Measurements from ENCODE around the gene MAPK10.

MAPK10 gene

DNA sequence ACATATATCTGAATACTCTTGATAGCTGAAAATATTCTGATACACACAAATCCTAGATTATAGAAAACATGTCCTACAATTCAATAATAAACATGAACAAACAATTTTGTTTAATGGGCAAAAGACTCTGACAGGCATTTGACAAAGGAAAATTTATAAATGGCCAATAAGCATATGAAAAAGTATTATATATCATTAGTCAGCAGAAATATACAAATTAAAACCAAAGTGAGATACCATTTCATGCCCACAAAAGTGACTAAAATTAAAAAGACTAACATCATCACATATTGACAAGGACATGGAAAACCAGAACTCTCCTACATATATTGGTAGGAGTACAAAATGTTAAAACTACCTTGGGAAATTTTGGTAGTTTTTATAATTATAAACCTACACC lies 2.7 kb upstream of the MAPK10 start:
- TF ChIP-seq EZH2phosphoT487 (IDR thresholded peaks at IDR 0.05; ENCODE audit: low read depth) = no peak
- TF ChIP-seq, protein P1, sequence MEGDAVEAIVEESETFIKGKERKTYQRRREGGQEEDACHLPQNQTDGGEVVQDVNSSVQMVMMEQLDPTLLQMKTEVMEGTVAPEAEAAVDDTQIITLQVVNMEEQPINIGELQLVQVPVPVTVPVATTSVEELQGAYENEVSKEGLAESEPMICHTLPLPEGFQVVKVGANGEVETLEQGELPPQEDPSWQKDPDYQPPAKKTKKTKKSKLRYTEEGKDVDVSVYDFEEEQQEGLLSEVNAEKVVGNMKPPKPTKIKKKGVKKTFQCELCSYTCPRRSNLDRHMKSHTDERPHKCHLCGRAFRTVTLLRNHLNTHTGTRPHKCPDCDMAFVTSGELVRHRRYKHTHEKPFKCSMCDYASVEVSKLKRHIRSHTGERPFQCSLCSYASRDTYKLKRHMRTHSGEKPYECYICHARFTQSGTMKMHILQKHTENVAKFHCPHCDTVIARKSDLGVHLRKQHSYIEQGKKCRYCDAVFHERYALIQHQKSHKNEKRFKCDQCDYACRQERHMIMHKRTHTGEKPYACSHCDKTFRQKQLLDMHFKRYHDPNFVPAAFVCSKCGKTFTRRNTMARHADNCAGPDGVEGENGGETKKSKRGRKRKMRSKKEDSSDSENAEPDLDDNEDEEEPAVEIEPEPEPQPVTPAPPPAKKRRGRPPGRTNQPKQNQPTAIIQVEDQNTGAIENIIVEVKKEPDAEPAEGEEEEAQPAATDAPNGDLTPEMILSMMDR (IDR thresholded peaks at IDR 0.05; ENCODE audit: low read depth, low read length) = no peak
- H2AFZ ChIP-seq (ENCODE audit: low read depth, low read length) = no peak overlapping the region

DNA sequence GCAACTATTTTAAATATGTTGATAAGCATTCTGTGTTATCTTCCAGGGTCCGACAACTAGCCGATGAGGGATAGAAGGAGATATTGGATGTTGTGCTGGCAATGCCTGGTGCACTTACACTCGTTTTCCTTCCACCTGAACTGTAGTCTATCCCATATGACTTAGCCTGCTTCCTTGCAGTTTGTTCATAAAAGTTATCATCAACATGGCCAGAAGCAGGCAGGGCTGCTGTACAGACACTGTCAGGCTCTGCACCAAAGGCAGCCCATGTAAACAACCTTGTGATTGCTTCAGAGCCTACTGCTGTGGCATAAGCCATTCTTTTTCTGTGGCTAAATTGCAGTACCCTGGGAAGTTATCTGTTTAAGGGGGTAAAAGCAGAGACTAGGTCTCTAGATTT lies 1.6 kb downstream of the MAPK10 start:
- H3K36me3 ChIP-seq (replicated peaks; ENCODE audit: low read depth, low read length) = no peaks in the 10 kb centered on the region
- no peaks in the 10 kb centered on the region for H3K79me2 ChIP-seq (ENCODE audit: low read length)
- no peak overlapping the region for H2AFZ ChIP-seq (ENCODE audit: low read depth, low read length)
- no peaks in the 10 kb centered on the region for H3K9me3 ChIP-seq (ENCODE audit: insufficient read depth, low read length)
- H3K27me3 ChIP-seq (ENCODE audit: low read depth, low read length) = peaks cover 12% of the 10 kb centered on the region; the same call in 1 of the 2 replicates
- no peak overlapping the region for H3K27ac ChIP-seq (ENCODE audit: low read length)
- peaks cover 3% of the 10 kb centered on the region for H4K20me1 ChIP-seq (ENCODE audit: insufficient read depth, low read length)
- H3K9ac ChIP-seq (ENCODE audit: low read length) = no peak overlapping the region
- peaks cover 49% of the 10 kb centered on the region for H3K4me1 ChIP-seq (ENCODE audit: low read length)
- H3K4me3 ChIP-seq (ENCODE audit: low read length) = no peak overlapping the region
- no peak overlapping the region for H3K4me2 ChIP-seq (ENCODE audit: low read length)
- TF ChIP-seq, protein P1 (IDR thresholded peaks at IDR 0.05; ENCODE audit: low read depth, low read length) = no peak
- TF ChIP-seq EZH2phosphoT487 (IDR thresholded peaks at IDR 0.05; ENCODE audit: low read depth) = no peak

More for the DNA sequence above, 2.7 kb upstream of the MAPK10 start:
- Histone ChIP-seq H3K4me2 (ENCODE audit: low read length) (no peak overlapping the region), H3K27ac (ENCODE audit: low read length) (no peak overlapping the region), H3K79me2 (ENCODE audit: low read length) (no peaks in the 10 kb centered on the region), H3K9me3 (ENCODE audit: insufficient read depth, low read length) (no peaks in the 10 kb centered on the region), H3K4me1 (ENCODE audit: low read length) (peaks cover 30% of the 10 kb centered on the region), H4K20me1 (ENCODE audit: insufficient read depth, low read length) (no peaks in the 10 kb centered on the region), H3K9ac (ENCODE audit: low read length) (no peak overlapping the region), H3K4me3 (ENCODE audit: low read length) (no peak overlapping the region), H3K36me3 (replicated peaks; ENCODE audit: low read depth, low read length) (no peaks in the 10 kb centered on the region), H3K27me3 (ENCODE audit: low read depth, low read length) (peaks cover 3% of the 10 kb centered on the region; the same call in 1 of the 2 replicates)

DNA sequence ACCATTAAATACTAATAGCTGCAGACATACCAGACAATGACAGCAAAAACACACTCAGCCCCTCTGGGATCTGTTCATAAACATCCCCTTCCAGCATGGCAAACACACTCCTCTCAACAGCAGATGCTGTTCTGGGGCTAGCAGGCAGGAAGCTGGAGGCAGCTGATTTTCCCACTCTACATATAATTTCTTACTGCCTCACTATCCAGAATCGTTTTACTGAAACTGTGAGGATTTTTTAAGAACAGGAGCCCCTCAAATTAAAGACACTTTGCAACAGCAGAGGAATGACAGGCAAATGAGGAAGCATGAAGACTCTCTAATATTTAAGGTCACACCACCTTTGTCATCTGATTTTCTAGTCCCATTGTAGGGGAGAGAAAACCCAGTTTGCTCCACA lies 2.2 kb downstream of the MAPK10 start:
- peak overlapping the region; percentile 79 for H3K4me2 ChIP-seq (ENCODE audit: low read length)
- H3K36me3 ChIP-seq (replicated peaks; ENCODE audit: low read depth, low read length) = no peaks in the 10 kb centered on the region
- no peak overlapping the region for H3K27ac ChIP-seq (ENCODE audit: low read length)
- no peaks in the 10 kb centered on the region for H3K79me2 ChIP-seq (ENCODE audit: low read length)
- no peak overlapping the region for H3K9ac ChIP-seq (ENCODE audit: low read length)
- H3K9me3 ChIP-seq (ENCODE audit: insufficient read depth, low read length) = no peaks in the 10 kb centered on the region
- no peak overlapping the region for H3K4me3 ChIP-seq (ENCODE audit: low read length)
- peaks cover 3% of the 10 kb centered on the region for H4K20me1 ChIP-seq (ENCODE audit: insufficient read depth, low read length)
- no peak for TF ChIP-seq EZH2phosphoT487 (IDR thresholded peaks at IDR 0.05; ENCODE audit: low read depth)
- TF ChIP-seq, protein P1 (IDR thresholded peaks at IDR 0.05; ENCODE audit: low read depth, low read length) = no peak
- H2AFZ ChIP-seq (ENCODE audit: low read depth, low read length) = no peak overlapping the region
- H3K4me1 ChIP-seq (ENCODE audit: low read length) = peaks cover 49% of the 10 kb centered on the region
- H3K27me3 ChIP-seq (ENCODE audit: low read depth, low read length) = peaks cover 12% of the 10 kb centered on the region; the same call in 1 of the 2 replicates

DNA sequence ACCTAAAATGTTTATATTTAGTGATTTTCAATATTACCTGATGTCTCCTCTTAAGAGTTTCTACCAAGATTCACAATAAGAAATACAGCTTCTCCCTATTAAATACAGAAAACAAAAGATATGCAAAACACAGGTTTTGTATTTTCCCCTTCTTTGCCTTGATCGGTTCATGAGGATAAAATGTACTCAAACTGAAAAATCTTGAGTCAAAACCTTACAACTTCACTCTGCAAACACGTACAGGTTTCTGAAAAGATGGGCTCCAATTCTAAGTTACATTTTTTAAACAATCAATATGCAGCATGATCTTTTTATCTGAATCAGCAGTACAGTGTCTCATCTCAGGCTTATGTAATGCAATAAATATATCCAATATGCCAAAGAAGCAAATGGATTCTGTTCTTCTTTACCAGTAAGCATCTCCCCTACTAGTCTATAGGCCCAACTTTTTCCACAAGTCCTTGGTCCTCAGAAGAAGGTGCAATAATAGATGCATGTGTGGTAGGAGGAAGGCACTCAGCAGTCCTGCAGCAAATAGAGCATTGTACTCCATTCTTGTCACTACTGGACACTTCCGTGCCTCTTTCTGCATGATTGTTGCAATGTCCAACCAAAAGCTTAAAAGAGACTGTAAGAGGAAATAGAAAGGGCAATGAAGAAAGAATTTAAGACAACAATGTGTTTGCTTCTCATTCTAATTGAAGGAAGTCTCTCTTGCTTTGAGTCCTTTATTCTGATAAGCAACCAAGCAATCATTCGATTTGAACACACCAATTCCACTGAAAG lies 3.2 kb downstream of the MAPK10 start:
- Histone ChIP-seq H3K36me3 (replicated peaks; ENCODE audit: low read depth, low read length) (no peaks in the 10 kb centered on the region), H3K9ac (ENCODE audit: low read length) (no peak overlapping the region), H3K9me3 (ENCODE audit: insufficient read depth, low read length) (no peaks in the 10 kb centered on the region), H2AFZ (ENCODE audit: low read depth, low read length) (no peak overlapping the region), H3K79me2 (ENCODE audit: low read length) (no peaks in the 10 kb centered on the region), H3K4me3 (ENCODE audit: low read length) (peak overlapping the region; percentile 33), H3K4me1 (ENCODE audit: low read length) (peaks cover 49% of the 10 kb centered on the region), H3K27ac (ENCODE audit: low read length) (peak overlapping the region; percentile 42), H3K4me2 (ENCODE audit: low read length) (peak overlapping the region; percentile 79), H3K27me3 (ENCODE audit: low read depth, low read length) (peaks cover 14% of the 10 kb centered on the region; the same call in 1 of the 2 replicates), H4K20me1 (ENCODE audit: insufficient read depth, low read length) (peaks cover 3% of the 10 kb centered on the region)
- TF ChIP-seq, protein P1 (IDR thresholded peaks at IDR 0.05; ENCODE audit: low read depth, low read length) = no peak
- no peak for TF ChIP-seq EZH2phosphoT487 (IDR thresholded peaks at IDR 0.05; ENCODE audit: low read depth)
